GF-D8 (cell line): ENCODE results near the gene ARRDC2.

Source experiments
- DNase-seq: peaks from one replicate; lab custom pipeline; 2025; lab: John Stamatoyannopoulos, UW

The ARRDC2 gene

DNA sequence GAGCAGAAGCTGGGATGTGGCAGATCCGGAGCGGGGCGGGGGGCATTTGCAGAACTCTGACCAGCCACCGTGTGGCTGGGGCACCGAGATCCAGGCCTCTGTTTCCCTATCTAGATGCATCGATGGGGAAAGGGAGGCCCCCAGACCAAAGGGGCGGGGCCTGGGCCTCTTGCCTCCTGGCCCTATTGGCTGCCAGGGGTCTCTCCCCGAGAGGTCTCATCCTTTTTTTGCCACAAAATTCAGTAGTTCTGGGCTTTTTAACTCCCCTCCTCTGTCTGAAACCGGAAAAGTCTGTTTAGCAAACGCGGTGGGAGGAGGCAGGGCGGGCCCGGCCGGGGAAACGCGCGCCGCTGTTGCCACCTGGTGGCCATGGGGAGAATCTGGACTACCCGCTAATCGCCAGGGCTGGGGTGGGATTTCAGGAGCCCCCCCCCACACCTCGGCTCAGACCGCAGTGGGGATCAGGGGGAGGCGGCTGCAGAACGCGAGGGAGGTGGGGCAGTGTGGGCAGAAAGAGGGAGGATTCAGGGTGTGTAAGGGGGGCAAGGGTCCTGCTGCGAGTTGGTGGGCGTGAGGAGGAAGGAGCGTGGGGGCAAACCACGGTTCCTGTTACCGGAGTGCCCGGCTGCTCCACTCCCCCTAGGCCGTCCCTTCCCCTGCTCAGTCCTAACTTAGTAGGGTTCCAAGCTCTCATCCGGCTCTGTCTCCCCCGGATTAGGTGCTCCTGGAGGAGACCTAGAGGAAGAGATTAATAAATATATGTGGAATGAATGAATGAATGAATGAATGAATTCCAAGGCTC, 50.4 kb downstream of the ARRDC2 start:
- DNase-seq, result peak; percentile 20

DNA sequence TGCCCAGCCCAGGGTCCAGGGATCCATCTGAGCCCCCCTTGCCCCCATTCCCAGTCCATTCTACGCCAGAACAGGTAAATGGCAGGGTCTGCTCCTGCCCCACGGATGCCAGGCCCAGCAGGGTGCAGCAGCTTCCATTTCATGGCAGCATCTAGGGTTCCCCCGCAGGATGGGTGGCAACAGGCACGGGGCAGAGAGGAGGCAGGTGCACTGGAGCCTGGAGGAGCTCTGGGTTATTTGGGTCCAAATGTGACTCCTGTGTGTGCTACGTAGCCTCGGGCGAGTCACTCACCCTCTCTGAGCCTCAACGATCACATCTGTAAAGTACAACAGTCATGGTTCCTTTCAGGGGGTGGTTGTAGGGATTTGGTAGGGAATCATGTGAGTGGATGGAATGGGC, 51.3 kb downstream of the ARRDC2 start:
- no peak for DNase-seq

DNA sequence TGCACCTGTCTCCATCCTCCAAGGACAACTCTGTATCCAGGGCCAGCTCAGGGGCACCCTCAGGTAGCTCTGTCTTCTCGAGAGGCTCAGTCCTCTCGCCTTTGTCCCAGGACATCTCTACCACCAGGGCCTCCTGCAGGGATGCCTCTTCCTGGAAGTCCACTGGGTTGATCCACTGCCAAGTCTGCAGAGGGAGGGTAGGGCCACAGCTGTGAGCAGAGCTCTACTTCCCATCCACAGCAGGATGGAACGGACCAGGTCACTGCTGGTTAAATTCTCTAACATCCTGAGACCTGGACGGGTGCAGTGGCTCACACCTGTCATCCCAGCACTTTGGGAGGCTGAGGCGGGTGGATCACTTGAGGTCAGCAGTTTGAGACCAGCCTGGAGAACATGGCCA, 51.9 kb downstream of the ARRDC2 start:
- DNase-seq, result no peak

DNA sequence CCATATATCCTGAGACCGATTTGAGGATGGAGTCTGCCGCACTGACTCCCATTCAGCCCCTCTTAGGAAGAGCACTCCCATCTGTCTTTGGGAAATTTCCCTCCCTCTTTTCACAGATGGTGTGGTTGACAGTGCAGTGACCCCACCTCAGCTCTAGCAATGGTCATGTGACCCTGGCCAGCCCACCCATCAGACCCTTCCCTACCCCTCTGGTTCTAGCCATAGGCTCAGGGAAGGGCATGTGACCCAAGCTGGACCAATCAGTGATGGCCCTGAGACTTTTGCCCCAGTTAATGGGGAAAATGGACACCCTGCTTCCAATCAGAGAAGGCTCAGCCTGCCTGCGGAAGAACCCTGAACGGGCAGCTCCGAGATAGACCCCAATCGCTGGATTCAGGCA, 52.5 kb downstream of the ARRDC2 start:
- no peak for DNase-seq

DNA sequence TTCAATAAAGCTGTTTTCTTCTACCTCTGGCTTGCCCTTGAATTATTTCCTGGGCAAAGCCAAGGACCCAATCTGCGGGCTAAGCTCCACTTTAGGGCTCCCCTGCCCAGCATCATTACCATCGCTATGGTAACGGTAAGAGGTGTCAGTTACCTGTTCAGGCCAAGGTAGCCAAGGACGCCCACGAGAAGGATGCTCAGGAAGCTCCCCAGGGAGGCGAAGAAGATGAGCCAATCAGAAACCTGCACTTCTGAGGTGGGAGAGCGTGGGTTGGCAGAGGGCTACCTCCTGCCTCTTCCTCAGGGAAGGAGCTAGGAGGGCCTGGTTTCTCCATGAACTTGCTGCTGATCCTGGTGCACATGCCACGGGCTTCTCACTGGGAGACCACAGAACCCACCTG, 54.1 kb downstream of the ARRDC2 start:
- DNase-seq, result no peak

DNA sequence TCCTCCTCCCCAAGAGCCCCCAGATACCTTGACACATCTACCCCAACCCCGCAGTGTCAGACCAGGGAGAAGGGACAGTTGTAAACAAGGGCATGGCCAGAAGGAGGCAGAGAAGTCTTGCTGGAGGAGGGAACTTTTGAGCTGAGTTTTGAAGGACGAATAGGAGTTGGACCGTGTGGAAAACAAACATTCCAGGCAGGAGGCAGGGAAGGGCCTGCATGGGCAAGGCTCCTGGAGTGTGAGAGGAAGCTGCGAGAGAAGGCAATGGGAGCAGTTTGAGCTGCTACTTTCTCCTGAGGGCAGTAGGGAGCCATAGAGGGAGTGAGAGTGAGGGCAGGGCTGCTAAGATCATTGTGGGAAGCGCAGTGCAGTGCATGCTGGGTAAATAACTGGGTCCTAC, 55.5 kb downstream of the ARRDC2 start:
- DNase-seq, result no peak
